NCI-H146 treated with DMSO at 0.1 percent for 48 hours (cell line): ENCODE measurements around the gene SEC61A2.
"Not testable (repeated sequence)": the region's sequence is repeated elsewhere in the genome, so short reads cannot be mapped to it uniquely, and the experiment has no call there.

ENCODE experiments used
- DNase-seq: peaks from one replicate; lab custom pipeline; 2025; ENCODE audit not compliant: unreplicated experiment; lab: John Stamatoyannopoulos, UW

SEC61A2 gene

GRCh38 chr10:12129222-12130111 is at the start of gene SEC61A2:
Gene SEC61A2 (plus strand): TSS chr10:12129677. CDS start chr10:12129788, 111 bp downstream.
- peak; percentile 87 for DNase-seq

DNA sequence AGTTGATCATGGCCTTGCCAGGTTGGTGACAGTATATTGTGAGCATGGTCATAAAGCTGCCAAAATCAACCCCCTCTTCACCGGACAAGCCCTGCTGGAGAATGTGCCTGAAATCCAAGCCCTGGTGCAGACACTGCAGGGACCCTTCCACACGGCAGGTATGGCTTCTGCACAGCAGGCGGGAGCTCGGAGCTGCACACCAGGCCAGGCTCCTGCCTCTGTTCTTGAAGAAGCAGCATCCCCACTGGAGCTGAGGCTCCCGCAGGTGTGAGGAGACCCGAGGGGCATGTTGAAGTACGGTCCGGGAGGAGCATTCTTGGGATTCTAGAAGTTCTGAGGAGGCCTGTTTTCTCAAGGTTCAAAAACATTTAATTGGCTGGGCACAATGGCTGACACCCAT is 48.0 kb upstream of the SEC61A2 start:
- no peak for DNase-seq

GRCh38 chr10:12081879-12082557 is 47.5 kb upstream of the SEC61A2 start:
- no peak for DNase-seq

DNA sequence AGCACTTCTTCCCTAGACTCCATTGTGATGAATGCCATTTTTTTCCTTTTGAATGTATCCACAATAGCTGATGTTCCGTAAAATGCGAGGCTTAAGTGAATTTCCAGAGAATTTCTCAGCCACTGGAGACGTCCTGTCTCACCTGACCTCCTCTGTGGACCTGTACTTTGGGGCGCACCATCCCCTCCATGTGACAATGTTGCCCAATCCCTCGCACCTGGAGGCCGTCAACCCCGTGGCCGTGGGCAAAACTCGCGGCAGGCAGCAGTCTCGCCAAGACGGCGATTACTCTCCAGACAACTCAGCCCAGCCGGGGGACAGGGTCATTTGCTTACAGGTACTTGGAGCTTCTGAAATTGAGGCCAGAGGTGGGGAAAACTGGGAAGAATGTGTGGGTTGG is 40.6 kb upstream of the SEC61A2 start:
- DNase-seq, result no peak

GRCh38 chr10:12091421-12091820 is 38.1 kb upstream of the SEC61A2 start:
- DNase-seq, result no peak

- DNase-seq, result not testable (repeated sequence)
These were observed 32.1 kb upstream of the SEC61A2 start for GRCh38 chr10:12097361-12097760.

- DNase-seq, result no peak
These were observed 31.7 kb upstream of the SEC61A2 start for GRCh38 chr10:12097791-12098190.

GRCh38 chr10:12098966-12099365 is 30.5 kb upstream of the SEC61A2 start:
- no peak for DNase-seq

GRCh38 chr10:12103802-12104201 is 25.7 kb upstream of the SEC61A2 start:
- no peak for DNase-seq

GRCh38 chr10:12107781-12108180 is 21.7 kb upstream of the SEC61A2 start:
- DNase-seq, result no peak

DNA sequence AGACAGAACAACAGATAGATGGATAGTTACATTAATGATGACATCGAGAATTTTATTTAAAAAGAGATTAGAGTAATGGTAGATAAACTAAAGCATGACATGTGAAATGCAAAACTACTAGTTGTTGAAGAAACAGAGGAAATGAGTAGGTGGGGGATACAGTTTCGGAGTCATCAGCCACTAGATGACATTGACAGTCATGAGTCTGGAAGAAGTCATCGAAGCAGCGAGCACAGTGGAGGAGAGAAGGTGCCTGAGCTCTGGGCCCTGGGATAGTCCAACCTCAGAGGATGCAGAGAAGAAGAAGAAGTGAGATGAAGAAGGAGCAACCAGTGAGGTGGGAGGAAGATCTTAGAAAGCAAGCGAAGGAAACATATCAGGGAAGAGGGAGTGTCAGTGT is 20.2 kb upstream of the SEC61A2 start:
- no peak for DNase-seq

DNA sequence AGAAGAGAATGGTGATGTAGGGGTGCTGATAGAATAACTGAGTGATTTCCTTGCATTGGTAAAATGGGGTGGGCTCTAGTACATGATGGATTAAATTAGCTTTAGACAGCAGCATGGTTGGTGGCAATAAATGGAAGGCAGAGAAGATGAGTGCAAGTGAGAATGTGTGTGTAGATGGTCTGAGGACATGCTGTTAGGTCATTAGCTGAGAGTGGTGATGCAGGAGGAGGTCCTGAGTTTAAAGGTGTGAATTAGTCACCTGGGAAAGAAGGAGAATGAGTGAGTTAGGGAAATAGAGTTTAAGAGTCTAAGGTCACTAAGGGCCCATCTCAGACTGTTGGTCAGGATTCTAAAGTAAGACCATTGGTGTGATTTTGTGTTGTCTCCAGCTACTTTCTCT is 17.9 kb upstream of the SEC61A2 start:
- no peak for DNase-seq

DNA sequence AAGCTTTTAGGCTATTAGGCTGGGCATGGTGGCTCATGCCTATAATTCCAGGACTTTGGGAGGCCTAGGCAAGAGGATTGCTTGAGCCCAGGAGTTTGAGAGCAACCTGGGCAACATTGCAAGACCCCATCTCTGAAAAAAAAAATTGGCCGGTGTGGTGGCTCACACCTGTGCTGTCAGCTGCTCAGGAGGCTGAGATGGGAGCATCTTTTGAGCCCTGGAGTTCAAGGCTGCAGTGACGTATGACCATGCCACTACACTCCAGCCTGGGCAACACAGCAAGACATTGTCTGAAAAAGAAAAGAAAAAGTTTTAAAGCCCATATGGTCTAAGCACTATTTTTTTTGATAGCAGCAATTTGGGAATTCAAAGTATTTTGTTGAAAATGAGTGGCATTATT is 15.8 kb upstream of the SEC61A2 start:
- no peak for DNase-seq

DNA sequence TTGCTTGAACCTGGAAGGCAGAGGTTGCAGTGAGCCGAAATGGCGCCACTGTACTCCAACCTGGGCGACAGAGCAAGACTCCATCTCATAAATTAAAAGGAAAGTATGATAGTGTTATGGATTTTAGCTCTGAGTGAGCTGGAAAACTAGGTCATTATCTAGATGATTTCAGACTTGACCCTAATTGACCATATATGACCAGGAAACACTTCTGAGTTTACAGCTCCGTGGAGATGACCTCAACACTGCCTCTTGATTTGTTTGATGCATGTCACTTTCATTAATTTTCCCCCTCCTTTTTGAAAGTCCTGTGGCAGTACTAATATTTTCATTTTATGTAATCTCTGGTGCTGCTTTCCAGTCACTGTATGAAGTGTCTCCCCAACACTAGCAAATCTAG is 7.8 kb upstream of the SEC61A2 start:
- no peak for DNase-seq

DNA sequence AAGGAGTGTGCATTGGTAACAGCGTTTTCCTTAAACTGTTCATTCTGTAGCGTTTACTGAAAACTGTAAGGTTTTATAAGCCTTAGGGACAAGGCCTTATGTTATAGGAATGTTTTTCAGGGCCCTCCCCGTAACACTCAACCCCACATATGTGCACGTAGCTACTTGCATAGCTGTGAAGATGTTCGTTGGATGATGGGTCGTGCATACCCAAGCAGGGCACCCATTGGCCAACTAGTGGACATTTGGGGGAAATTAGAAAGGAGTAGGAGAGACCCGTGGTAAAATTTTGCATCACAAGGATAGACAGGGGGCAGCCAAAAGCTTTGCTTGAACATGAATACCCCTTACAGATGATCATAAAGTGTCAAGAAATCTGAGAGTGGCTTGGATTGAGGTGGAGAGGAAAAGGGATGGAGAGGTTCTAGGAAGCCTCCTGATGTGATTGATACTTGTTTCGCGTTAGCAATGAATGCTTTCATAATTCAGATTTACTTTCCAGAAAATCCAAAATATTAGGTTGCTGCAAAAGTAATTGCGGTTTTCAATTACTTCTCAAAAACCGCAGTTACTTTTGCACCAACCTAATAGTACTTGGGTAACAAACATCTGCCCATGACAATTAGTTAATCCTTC is 878 bp downstream of the SEC61A2 start:
- peak; percentile 77 for DNase-seq

DNA sequence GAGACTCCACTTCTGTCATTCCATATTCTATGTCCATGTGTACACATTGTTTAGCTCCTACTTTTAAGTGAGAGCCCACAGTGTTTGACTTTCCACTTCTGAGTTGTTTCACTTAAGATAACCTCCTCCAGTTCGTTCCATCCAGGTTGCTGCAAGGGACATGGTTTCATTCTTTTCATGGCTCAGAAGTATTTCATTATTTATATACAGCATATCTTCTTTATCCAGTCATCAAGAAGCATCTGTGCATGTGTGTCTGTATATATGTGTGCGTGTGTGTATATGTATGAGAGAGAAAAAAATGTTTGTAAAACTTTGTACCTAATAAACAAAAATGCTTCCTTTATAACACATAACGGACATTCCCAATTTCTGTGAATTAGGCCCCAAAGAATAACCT is 6.2 kb downstream of the SEC61A2 start:
- DNase-seq, result no peak

DNA sequence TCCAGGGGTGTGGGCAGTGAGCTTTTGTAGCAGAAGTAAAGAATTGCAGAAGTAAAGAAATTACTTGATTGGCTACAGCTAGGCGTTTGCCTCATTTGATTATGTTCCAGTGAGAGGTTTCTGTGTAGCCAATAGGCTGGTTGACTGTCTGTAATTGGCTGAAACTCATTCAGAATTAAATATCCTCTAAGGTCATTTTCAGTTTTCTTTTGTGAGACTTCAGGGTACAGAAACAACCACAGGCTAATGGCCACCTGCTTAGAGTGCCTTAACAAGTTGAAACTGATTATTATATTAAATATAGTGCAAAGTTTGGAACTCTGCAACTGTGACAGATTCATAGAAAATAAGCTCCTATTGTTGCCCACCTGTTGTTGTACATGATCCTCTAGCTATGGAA is 10.6 kb downstream of the SEC61A2 start:
- DNase-seq, result no peak

DNA sequence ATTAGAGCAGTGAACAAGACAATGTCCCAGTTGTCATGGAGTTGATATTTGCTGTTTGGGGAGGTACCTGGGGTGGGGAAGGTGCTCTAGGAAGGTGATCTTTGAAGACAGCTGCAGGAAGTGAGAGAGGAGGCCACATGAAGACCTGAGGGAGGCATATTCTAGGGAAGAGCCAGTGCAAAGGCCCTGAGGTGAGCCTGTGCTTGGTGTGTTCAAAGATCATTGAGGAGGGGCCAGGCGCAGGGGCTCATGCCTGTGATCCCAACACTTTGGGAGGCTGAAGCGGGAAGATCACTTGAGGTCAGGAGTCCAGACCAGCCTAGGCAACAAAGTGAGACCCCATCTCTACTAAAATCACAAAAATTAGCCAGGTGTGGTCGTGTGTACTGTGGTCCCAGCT is 15.1 kb downstream of the SEC61A2 start:
- no peak for DNase-seq

- DNase-seq, result no peak
These were observed 20.7 kb downstream of the SEC61A2 start for GRCh38 chr10:12150163-12150562.

GRCh38 chr10:12154516-12154915 is 25.0 kb downstream of the SEC61A2 start:
- DNase-seq, result no peak

DNA sequence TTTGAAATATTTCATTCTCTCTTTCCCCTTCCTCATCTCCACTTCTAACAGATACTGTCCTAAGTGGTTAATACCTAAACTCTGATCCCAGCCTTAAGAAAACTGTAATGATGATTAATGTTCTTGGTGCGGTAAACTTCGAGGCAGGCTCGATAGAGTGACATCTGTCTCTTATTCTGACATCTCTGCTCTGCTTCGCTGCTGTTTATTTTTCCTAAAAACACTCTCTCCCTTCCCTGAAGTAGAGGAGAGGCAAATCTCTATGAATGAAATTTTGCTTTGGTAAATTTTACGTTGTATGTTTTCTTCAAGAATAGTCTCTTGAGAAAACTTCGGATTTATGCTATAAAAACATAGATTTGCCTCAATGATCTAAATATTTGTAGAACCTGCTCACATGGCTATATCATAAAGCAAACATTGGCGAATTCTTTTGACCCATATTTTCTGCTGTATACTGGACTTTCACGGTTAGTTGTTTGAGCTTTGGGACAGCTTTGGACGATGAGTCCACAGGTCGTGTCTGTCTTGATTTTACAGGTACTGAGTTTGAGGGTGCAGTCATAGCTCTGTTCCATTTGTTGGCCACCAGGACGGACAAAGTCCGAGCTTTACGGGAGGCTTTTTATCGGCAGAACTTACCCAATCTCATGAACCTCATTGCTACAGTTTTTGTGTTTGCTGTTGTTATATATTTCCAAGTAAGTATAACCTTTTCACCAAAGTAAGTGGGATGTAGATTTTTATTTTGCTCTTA is 27.1 kb downstream of the SEC61A2 start:
- DNase-seq, result no peak
